SK-MEL-5 (cell line): Measurements from ENCODE around the gene OR8D2. TPM values are rescaled to one million over a fixed set of nuclear protein-coding genes. Genes with fewer than 3 reads are reported as not detected.
"Not testable (repeated sequence)": the region's sequence is repeated elsewhere in the genome, so short reads cannot be mapped to it uniquely, and the experiment has no call there.

ENCODE experiments used
- DNase-seq: peaks from one replicate; pipeline ENCODE4 v3.0.0-alpha.2; 2016; ENCODE audit warnings: low read depth, low spot score
- in situ Hi-C: cut with HindIII; loops from 2 replicates; pipeline ENCODE4 v1.10.0; 2016; ENCODE audit warnings: low sequenced_read_pairs, high pct_unique_total_duplicates, low pct_unique_long_range_greater_than_20kb
- total RNA-seq: library from RNA; depleted of rRNA; stranded (reverse); fragments of >200 nt; shearing (Covaris generic); gene quantifications from 2 replicates; pipeline ENCODE4 v1.2.3, GENCODE V29; 2014; rRNA removed

Gene OR8D2
- total RNA-seq, 1 experiment from 2014 or later, result not detected

- DNase-seq, result no peak
- in situ Hi-C loops, result no loop called here
Measured at GRCh38 chr11:124302347-124303125, 17.5 kb downstream of the OR8D2 start.

GRCh38 chr11:124301548-124301947, 18.4 kb downstream of the OR8D2 start:
- in situ Hi-C loops, result no loop called here
- no peak for DNase-seq

GRCh38 chr11:124297921-124298320, 22.1 kb downstream of the OR8D2 start:
- DNase-seq, result no peak
- in situ Hi-C loops, result no loop called here

- in situ Hi-C loops, result no loop called here
- DNase-seq, result no peak
Measured at GRCh38 chr11:124296016-124296415, 24.0 kb downstream of the OR8D2 start.

- no peak for DNase-seq
- in situ Hi-C loops, result no loop called here
Measured at GRCh38 chr11:124294687-124295086, 25.3 kb downstream of the OR8D2 start.

GRCh38 chr11:124285610-124286344, 34.2 kb downstream of the OR8D2 start:
- in situ Hi-C loops, result no loop called here
- DNase-seq, result peak; percentile 35

GRCh38 chr11:124278261-124278660, 41.7 kb downstream of the OR8D2 start:
- in situ Hi-C loops, result no loop called here
- no peak for DNase-seq

GRCh38 chr11:124277804-124278203, 42.2 kb downstream of the OR8D2 start:
- in situ Hi-C loops, result no loop called here
- peak; percentile 29 for DNase-seq

GRCh38 chr11:124277207-124277606, 42.8 kb downstream of the OR8D2 start:
- DNase-seq, result no peak
- in situ Hi-C loops, result no loop called here

- in situ Hi-C loops, result no loop called here
- DNase-seq, result peak; percentile 58
Measured at GRCh38 chr11:124276081-124276480, 43.9 kb downstream of the OR8D2 start.

GRCh38 chr11:124274000-124274399, 46.0 kb downstream of the OR8D2 start:
- no peak for DNase-seq
- in situ Hi-C loops, result no loop called here

- DNase-seq, in situ Hi-C loops: not testable (repeated sequence)
Measured at GRCh38 chr11:124270886-124271285, 49.1 kb downstream of the OR8D2 start.

Other genes with a start within 250 kb of the OR8D2 start
- 5.2 and 6.6 TPM in 2 replicates for gene VWA5A, start 204.7 kb downstream of the OR8D2 start, total RNA-seq
- gene OR10D3, start 136.9 kb downstream of the OR8D2 start, total RNA-seq, result not detected in 2 replicates
- not detected in 2 replicates for gene OR8G1, start 79.1 kb downstream of the OR8D2 start, total RNA-seq
- not detected in 2 replicates for gene OR8G5, start 63.8 kb downstream of the OR8D2 start, total RNA-seq
- not detected in 2 replicates for gene OR8D1, start 6.2 kb downstream of the OR8D2 start, total RNA-seq
- not detected in 2 replicates for gene OR8B2, start 64.3 kb upstream of the OR8D2 start, total RNA-seq
- gene OR8B3, start 78.8 kb upstream of the OR8D2 start, total RNA-seq, result not detected in 2 replicates
- not detected in 2 replicates for gene OR8B4, start 104.7 kb upstream of the OR8D2 start, total RNA-seq
- gene OR8B8, start 125.5 kb upstream of the OR8D2 start, total RNA-seq, result not detected in 2 replicates
- not detected in 2 replicates for gene OR8B12, start 223.5 kb upstream of the OR8D2 start, total RNA-seq
- not detected in 2 replicates for gene OR8A1, start 249.8 kb upstream of the OR8D2 start, total RNA-seq